K562 (cell line): ENCODE results near the gene GLRX.
"Not testable (repeated sequence)": the region's sequence is repeated elsewhere in the genome, so short reads cannot be mapped to it uniquely, and the experiment has no call there.

ENCODE experiments used
- ETV6 ChIP-seq, 3 experiments: fragments of 150-350 bp in 1 of 3; sonication (generic) in 1 of 3; formaldehyde crosslinking in 1 of 3; IDR thresholded peaks; 2 replicates each; pipeline versions ENCODE4 v1.6.1 to v1.8.0; 2014 to 2022; ENCODE audit warnings: borderline replicate concordance in 2 of 3, low read depth in 2 of 3, antibody characterized with exemption in 1 of 3, low read length in 1 of 3, mild to moderate bottlenecking in 1 of 3, missing genetic modification reagents in 1 of 3
- FOXM1 ChIP-seq, 2 experiments: fragments of 450-650 bp in 1 of 2; sonication (generic) in 1 of 2; formaldehyde crosslinking in 1 of 2; IDR thresholded peaks; 2 replicates each; pipeline versions ENCODE4 v1.6.1 to v1.9.0; 2017 to 2022; ENCODE audit warnings: low read depth in 2 of 2, mild to moderate bottlenecking in 2 of 2, missing genetic modification reagents in 1 of 2, moderate library complexity in 1 of 2
- NR2C1 ChIP-seq, 2 experiments: fragments of 450-650 bp; IDR thresholded peaks; 2 replicates each; pipeline ENCODE4 v1.6.1; 2017; ENCODE audit warnings: mild to moderate bottlenecking in 2 of 2, antibody characterized with exemption in 1 of 2, inconsistent platforms in 1 of 2, missing compliant biosample characterization in 1 of 2, missing genetic modification characterization in 1 of 2
- PML ChIP-seq: IDR thresholded peaks from 2 replicates; pipeline ENCODE4 v1.6.1; 2012; ENCODE audit warnings: low read length, inconsistent platforms
- POLR2AphosphoS5 ChIP-seq: IDR thresholded peaks from 2 replicates; pipeline ENCODE4 v1.6.1; 2011; ENCODE audit warnings: mild to moderate bottlenecking, low read depth, low read length, moderate library complexity; ENCODE audit not compliant: control insufficient read depth, insufficient read depth
- SLC30A9 ChIP-seq: fragments of 250-450 bp; sonication (Bioruptor Pico); IDR thresholded peaks from 2 replicates; pipeline ENCODE4 v1.8.0; 2022; ENCODE audit warnings: mild to moderate bottlenecking, moderate library complexity
- TAF1 ChIP-seq: IDR thresholded peaks from 2 replicates; pipeline ENCODE4 v1.6.1; 2011; ENCODE audit warnings: mild to moderate bottlenecking, low read length, moderate library complexity; ENCODE audit not compliant: insufficient read depth, control insufficient read depth, severe bottlenecking; ENCODE audit errors: extremely low read depth
- ZC3H11A ChIP-seq: IDR thresholded peaks from 2 replicates; pipeline ENCODE4 v1.6.1; 2012; ENCODE audit warnings: low read depth, low read length, improper control_type of control experiment
- ZC3H8 ChIP-seq: fragments of 450-650 bp; IDR thresholded peaks from 2 replicates; pipeline ENCODE4 v1.6.1; 2017
- ZNF263 ChIP-seq: sonication (generic); formaldehyde crosslinking; IDR thresholded peaks from 2 replicates; pipeline ENCODE4 v1.8.0; 2022; ENCODE audit warnings: mild to moderate bottlenecking, missing genetic modification reagents, borderline replicate concordance

DNA sequence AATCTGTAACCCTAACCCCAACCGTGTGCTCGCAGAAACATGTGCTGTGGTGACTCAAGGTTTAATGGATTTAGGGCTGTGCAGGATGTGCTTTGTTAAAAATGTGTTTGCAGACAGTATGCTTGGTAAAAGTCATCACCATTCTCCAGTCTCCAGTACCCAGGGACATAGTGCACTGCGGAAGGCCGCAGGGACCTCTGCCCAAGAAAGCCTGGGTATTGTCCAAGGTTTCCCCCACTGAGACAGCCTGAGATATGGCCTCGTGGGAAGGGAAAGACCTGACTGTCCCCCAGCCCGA is 11.5 kb downstream of the GLRX start:
- TF ChIP-seq ZNF263 (CRISPR knock-in tag); ETV6 (IDR thresholded peaks at IDR 0.05; ENCODE audit: borderline replicate concordance in 1 of 2, low read depth in 2 of 2, low read length in 1 of 2); ETV6 (CRISPR knock-in tag; IDR thresholded peaks at IDR 0.05; ENCODE audit: borderline replicate concordance); ZC3H8; TAF1; POLR2AphosphoS5; SLC30A9 (CRISPR knock-in tag); FOXM1 (IDR thresholded peaks at IDR 0.05; ENCODE audit: low read depth); FOXM1 (CRISPR knock-in tag; IDR thresholded peaks at IDR 0.05; ENCODE audit: low read depth); PML; NR2C1 (IDR thresholded peaks at IDR 0.05); NR2C1 (tag; IDR thresholded peaks at IDR 0.05); ZC3H11A: not testable (repeated sequence)
